ENCODE data around the gene MEGF9. TPM values are rescaled to one million over a fixed set of nuclear protein-coding genes. Genes with fewer than 3 reads are reported as not detected.

MEGF9 gene
- total and polyA plus RNA-seq, 2 of the 13 experiments (the other 11 are each of a cell fraction or from before 2014, with no cell fraction given), result 3.1 to 3.3 TPM

DNA sequence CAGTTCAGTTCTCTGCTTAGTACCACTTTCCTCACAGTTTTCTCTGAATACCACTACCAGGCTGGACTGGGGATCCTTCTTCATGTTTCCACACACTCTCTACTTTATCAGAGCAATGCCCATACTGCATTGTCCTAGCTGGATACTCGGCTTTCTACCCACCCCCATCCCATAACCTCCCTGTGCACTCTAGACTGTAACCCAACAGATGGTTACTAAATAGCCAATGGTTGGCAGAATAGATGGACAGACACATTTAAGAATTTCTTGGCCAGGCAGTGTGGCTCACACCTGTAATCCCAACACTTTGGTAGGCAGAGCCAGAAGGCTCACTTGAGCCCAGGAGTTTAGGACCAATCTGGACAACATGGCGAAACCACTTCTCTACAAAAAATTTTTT lies 157.1 kb downstream of the MEGF9 start:
- Histone ChIP-seq H2AFZ (ENCODE audit: low read length) (no peak overlapping the region), H3K27me3 (ENCODE audit: control insufficient read depth in 1 of 2, insufficient read depth in 2 of 2, low read length in 2 of 2) (no peaks in the 10 kb centered on the region), H3K4me1 (ENCODE audit: insufficient read depth, low read length) (peaks cover 24% of the 10 kb centered on the region), H3K36me3 (replicated peaks in 1 of 2; ENCODE audit: control insufficient read depth in 1 of 2, insufficient read depth in 2 of 2, low read length in 2 of 2) (peaks cover 10 to 33% of the 10 kb centered on the region in 2 experiments), H3K4me2 (ENCODE audit: low read depth, low read length) (no peak overlapping the region), H3K27ac (ENCODE audit: extremely low read length, insufficient read depth, low read length) (no peak overlapping the region), H3K9me3 (ENCODE audit: low read length) (no peaks in the 10 kb centered on the region), H4K20me1 (ENCODE audit: insufficient read depth, low read length) (no peaks in the 10 kb centered on the region), H3K9ac (ENCODE audit: insufficient read depth, low read depth, low read length) (no peak overlapping the region), H3K4me3 (replicated peaks in 1 of 3; ENCODE audit: insufficient read depth in 1 of 3, low read depth in 2 of 3, low read length in 3 of 3) (no peak overlapping the region), H3K79me2 (ENCODE audit: insufficient read depth, low read length) (peaks cover 64% of the 10 kb centered on the region)
- no peak for FAIRE-seq
- DNase-seq (ENCODE audit: low spot score), result no peak
- intact Hi-C loops (cut with micrococcal nuclease; ENCODE audit: unreplicated experiment) (no loop called here), in situ Hi-C loops (cut with HindIII; ENCODE audit: extremely low pct_ligation_motif_present, low pct_unique_long_range_greater_than_20kb) (no loop called here)
- ChIA-PET CTCF (ENCODE audit: low intra/inter-chr PET ratio, low total read pairs) (no interaction called here), POLR2A (interaction anchor here (0.5 to 1.2 kb wide), 2 partner anchors 15 to 21 kb away, joined by 3 to 4 read pairs; no protein-coding TSS in a partner anchor)
- no peak for TF ChIP-seq KLF13 (CRISPR knock-in tag; IDR thresholded peaks at IDR 0.05)
- no peak for TF ChIP-seq RORA (CRISPR knock-in tag; IDR thresholded peaks at IDR 0.05)
- no peak for TF ChIP-seq SOX6 (IDR thresholded peaks at IDR 0.05)
- no peak for TF ChIP-seq SOX6 (CRISPR knock-in tag; IDR thresholded peaks at IDR 0.05)
- no peak for ATAC-seq
- WGBS (ENCODE audit: low lambda C conversion rate), result 47% methylated on average over 2 of the region's 2 CpGs
- no TSS peak for BruUV-seq (replicated peaks)

DNA sequence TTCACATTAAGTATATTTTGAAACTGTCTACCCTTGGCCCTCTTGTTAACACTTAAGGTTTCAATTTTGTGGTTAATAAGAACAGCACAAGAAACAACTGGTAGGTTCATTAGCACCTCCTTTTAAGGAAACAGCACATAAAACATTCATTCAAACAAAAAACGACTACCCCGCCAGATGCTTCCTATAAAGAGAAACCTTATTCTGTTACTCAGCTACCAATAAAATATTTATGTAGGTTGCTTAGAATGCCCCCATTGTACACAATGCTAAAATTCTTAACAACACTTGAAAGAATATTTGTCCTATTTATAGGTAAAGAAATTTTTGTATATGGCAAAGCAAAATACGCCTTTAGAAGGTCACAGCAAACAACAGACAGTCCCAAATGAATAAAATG lies 157.5 kb downstream of the MEGF9 start:
- DNase-seq (ENCODE audit: low spot score), result no peak
- Histone ChIP-seq H3K4me2 (ENCODE audit: low read depth, low read length) (no peak overlapping the region), H3K9ac (ENCODE audit: insufficient read depth, low read depth, low read length) (no peak overlapping the region), H3K36me3 (replicated peaks in 1 of 2; ENCODE audit: control insufficient read depth in 1 of 2, insufficient read depth in 2 of 2, low read length in 2 of 2) (peaks cover 10 to 31% of the 10 kb centered on the region in 2 experiments), H3K4me3 (replicated peaks in 1 of 3; ENCODE audit: insufficient read depth in 1 of 3, low read depth in 2 of 3, low read length in 3 of 3) (no peak overlapping the region), H3K27me3 (ENCODE audit: control insufficient read depth in 1 of 2, insufficient read depth in 2 of 2, low read length in 2 of 2) (no peaks in the 10 kb centered on the region), H3K9me3 (ENCODE audit: low read length) (no peaks in the 10 kb centered on the region), H3K79me2 (ENCODE audit: insufficient read depth, low read length) (peaks cover 59% of the 10 kb centered on the region), H3K27ac (ENCODE audit: extremely low read length, insufficient read depth, low read length) (no peak overlapping the region), H4K20me1 (ENCODE audit: insufficient read depth, low read length) (no peaks in the 10 kb centered on the region), H3K4me1 (ENCODE audit: insufficient read depth, low read length) (peaks cover 20% of the 10 kb centered on the region), H2AFZ (ENCODE audit: low read length) (no peak overlapping the region)
- intact Hi-C loops (cut with micrococcal nuclease; ENCODE audit: unreplicated experiment) (no loop called here), in situ Hi-C loops (cut with HindIII; ENCODE audit: extremely low pct_ligation_motif_present, low pct_unique_long_range_greater_than_20kb) (no loop called here)
- POLR2A ChIA-PET, result interaction anchor here (0.5 kb wide), 1 partner anchor 22 kb away, joined by 3 read pairs; no protein-coding TSS in a partner anchor
- BruUV-seq (replicated peaks), result no TSS peak
- no peak for ATAC-seq
- WGBS (ENCODE audit: low lambda C conversion rate), result 94% methylated on average over 3 of the region's 3 CpGs
- CTCF ChIA-PET (ENCODE audit: low intra/inter-chr PET ratio, low total read pairs), result no interaction called here
- FAIRE-seq, result no peak
- TF ChIP-seq GPN1 (CRISPR knock-in tag; IDR thresholded peaks at IDR 0.05; ENCODE audit: borderline replicate concordance), result no peak
- TF ChIP-seq, protein P1, sequence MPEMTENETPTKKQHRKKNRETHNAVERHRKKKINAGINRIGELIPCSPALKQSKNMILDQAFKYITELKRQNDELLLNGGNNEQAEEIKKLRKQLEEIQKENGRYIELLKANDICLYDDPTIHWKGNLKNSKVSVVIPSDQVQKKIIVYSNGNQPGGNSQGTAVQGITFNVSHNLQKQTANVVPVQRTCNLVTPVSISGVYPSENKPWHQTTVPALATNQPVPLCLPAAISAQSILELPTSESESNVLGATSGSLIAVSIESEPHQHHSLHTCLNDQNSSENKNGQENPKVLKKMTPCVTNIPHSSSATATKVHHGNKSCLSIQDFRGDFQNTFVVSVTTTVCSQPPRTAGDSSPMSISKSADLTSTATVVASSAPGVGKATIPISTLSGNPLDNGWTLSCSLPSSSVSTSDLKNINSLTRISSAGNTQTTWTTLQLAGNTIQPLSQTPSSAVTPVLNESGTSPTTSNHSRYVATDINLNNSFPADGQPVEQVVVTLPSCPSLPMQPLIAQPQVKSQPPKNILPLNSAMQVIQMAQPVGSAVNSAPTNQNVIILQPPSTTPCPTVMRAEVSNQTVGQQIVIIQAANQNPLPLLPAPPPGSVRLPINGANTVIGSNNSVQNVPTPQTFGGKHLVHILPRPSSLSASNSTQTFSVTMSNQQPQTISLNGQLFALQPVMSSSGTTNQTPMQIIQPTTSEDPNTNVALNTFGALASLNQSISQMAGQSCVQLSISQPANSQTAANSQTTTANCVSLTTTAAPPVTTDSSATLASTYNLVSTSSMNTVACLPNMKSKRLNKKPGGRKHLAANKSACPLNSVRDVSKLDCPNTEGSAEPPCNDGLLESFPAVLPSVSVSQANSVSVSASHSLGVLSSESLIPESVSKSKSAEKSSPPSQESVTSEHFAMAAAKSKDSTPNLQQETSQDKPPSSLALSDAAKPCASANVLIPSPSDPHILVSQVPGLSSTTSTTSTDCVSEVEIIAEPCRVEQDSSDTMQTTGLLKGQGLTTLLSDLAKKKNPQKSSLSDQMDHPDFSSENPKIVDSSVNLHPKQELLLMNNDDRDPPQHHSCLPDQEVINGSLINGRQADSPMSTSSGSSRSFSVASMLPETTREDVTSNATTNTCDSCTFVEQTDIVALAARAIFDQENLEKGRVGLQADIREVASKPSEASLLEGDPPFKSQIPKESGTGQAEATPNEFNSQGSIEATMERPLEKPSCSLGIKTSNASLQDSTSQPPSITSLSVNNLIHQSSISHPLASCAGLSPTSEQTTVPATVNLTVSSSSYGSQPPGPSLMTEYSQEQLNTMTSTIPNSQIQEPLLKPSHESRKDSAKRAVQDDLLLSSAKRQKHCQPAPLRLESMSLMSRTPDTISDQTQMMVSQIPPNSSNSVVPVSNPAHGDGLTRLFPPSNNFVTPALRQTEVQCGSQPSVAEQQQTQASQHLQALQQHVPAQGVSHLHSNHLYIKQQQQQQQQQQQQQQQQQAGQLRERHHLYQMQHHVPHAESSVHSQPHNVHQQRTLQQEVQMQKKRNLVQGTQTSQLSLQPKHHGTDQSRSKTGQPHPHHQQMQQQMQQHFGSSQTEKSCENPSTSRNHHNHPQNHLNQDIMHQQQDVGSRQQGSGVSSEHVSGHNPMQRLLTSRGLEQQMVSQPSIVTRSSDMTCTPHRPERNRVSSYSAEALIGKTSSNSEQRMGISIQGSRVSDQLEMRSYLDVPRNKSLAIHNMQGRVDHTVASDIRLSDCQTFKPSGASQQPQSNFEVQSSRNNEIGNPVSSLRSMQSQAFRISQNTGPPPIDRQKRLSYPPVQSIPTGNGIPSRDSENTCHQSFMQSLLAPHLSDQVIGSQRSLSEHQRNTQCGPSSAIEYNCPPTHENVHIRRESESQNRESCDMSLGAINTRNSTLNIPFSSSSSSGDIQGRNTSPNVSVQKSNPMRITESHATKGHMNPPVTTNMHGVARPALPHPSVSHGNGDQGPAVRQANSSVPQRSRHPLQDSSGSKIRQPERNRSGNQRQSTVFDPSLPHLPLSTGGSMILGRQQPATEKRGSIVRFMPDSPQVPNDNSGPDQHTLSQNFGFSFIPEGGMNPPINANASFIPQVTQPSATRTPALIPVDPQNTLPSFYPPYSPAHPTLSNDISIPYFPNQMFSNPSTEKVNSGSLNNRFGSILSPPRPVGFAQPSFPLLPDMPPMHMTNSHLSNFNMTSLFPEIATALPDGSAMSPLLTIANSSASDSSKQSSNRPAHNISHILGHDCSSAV (CRISPR knock-in tag; IDR thresholded peaks at IDR 0.05; ENCODE audit: borderline replicate concordance), result no peak
- no peak for TF ChIP-seq TP53 (CRISPR knock-in tag; conservative IDR thresholded peaks at IDR 0.05)
- TF ChIP-seq, protein P2, sequence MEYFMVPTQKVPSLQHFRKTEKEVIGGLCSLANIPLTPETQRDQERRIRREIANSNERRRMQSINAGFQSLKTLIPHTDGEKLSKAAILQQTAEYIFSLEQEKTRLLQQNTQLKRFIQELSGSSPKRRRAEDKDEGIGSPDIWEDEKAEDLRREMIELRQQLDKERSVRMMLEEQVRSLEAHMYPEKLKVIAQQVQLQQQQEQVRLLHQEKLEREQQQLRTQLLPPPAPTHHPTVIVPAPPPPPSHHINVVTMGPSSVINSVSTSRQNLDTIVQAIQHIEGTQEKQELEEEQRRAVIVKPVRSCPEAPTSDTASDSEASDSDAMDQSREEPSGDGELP (IDR thresholded peaks at IDR 0.05; ENCODE audit: borderline replicate concordance, low read depth), result no peak
- no peak for TF ChIP-seq SAP130 (CRISPR knock-in tag; IDR thresholded peaks at IDR 0.05; ENCODE audit: low read depth)
- no peak for TF ChIP-seq ZNF558 (CRISPR knock-in tag; IDR thresholded peaks at IDR 0.05; ENCODE audit: borderline replicate concordance)
- no peak for TF ChIP-seq RORA (CRISPR knock-in tag; IDR thresholded peaks at IDR 0.05)
- no peak for TF ChIP-seq ETV5 (CRISPR knock-in tag; IDR thresholded peaks at IDR 0.05; ENCODE audit: borderline replicate concordance)
